Measurements from ENCODE around the gene TFCP2L1.
A peak's percentile ranks its signal among the peaks of the same experiment; 100 is the strongest.

The TFCP2L1 gene

DNA sequence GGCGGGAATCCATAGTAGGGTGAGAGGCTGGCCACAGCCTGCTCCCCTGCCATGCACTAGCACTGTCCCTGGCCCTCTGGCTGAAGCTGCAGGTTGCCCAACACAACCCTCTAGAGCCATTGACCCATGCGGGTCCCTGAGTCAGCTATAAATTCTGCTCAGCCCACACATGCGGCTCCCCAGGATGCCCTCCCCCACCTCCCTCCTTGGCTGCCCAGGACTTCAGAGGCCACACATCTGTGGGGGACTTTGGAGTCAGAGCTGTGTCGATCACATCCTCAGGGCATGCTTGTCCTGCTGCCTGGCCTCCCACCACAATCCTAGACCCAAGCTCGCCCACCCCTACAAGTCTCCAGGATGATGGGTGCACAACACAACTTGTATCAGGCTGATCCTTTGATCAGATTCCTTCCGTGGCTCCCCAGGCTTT, 97.0 kb downstream of the TFCP2L1 start:
- no peak for DNase-seq (ENCODE audit: low read depth)
- no peak overlapping the region for H3K4me3 ChIP-seq (replicated peaks; ENCODE audit: low read depth, low read length)
- TF ChIP-seq, protein P1, sequence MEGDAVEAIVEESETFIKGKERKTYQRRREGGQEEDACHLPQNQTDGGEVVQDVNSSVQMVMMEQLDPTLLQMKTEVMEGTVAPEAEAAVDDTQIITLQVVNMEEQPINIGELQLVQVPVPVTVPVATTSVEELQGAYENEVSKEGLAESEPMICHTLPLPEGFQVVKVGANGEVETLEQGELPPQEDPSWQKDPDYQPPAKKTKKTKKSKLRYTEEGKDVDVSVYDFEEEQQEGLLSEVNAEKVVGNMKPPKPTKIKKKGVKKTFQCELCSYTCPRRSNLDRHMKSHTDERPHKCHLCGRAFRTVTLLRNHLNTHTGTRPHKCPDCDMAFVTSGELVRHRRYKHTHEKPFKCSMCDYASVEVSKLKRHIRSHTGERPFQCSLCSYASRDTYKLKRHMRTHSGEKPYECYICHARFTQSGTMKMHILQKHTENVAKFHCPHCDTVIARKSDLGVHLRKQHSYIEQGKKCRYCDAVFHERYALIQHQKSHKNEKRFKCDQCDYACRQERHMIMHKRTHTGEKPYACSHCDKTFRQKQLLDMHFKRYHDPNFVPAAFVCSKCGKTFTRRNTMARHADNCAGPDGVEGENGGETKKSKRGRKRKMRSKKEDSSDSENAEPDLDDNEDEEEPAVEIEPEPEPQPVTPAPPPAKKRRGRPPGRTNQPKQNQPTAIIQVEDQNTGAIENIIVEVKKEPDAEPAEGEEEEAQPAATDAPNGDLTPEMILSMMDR (IDR thresholded peaks at IDR 0.05; ENCODE audit: low read length, missing control alignments): no peak

DNA sequence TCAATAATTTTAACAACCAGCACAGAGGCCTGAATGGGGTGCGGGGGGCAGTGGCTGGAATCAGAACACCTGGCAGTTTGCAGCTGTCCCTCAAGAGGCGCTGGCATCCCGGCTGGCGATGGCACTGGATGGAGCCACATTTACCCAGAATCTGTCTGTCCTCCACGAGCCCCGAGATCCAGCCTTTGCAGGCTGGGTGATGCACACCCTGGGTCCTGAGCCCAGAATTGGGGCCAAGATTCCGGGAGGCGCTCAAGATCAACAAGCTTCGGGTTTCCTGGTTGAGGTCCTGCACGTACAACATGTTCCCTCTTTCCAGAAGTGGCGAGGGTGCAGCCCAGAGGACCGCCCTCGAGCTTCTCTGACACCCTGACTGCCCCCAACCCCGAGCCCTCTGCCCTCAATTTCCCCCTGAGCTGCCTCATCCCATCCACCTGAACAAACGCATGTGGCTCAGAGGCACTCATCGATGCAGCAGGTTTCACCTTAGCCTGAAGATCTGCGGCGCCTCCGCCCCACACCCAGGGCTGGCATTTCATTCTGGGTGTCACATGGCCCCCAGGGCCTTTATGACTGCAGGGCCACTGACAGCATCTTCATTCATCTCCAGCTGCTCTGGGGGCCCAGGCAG, 97.5 kb downstream of the TFCP2L1 start:
- no peak overlapping the region for H3K4me3 ChIP-seq (replicated peaks; ENCODE audit: low read depth, low read length)
- TF ChIP-seq, protein P1 (IDR thresholded peaks at IDR 0.05; ENCODE audit: low read length, missing control alignments): no peak
- no peak for DNase-seq (ENCODE audit: low read depth)

GRCh38 chr2:121186261-121186660, 98.7 kb downstream of the TFCP2L1 start:
- DNase-seq (ENCODE audit: low read depth): no peak
- no peak overlapping the region for H3K4me3 ChIP-seq (replicated peaks; ENCODE audit: low read depth, low read length)
- TF ChIP-seq, protein P1 (IDR thresholded peaks at IDR 0.05; ENCODE audit: low read length, missing control alignments): no peak

- TF ChIP-seq, protein P1 (IDR thresholded peaks at IDR 0.05; ENCODE audit: low read length, missing control alignments): no peak
- peak; percentile 18 for DNase-seq (ENCODE audit: low read depth)
- H3K4me3 ChIP-seq (replicated peaks; ENCODE audit: low read depth, low read length): no peak overlapping the region
These were observed 99.4 kb downstream of the TFCP2L1 start for GRCh38 chr2:121185571-121186074.

DNA sequence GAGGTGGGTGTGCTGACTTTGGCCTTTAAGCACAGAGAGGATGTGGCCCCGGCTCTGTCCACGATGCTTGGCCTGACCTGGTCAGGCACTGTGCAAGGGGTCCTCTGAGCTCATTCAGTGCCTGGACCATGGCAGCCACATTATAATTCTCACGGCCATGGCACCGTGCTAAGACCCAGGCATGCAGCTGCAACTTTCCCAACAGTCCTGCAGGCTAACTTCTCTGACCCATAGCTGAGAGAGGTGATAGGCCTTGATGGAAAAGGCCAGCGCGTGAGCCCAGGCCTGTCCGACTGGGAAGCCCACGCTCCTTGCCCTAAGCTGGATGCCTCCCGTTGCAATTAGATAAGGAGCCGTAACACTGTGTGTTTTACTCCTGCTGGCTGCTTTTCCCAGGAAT, 99.9 kb downstream of the TFCP2L1 start:
- TF ChIP-seq, protein P1 (IDR thresholded peaks at IDR 0.05; ENCODE audit: low read length, missing control alignments): no peak
- no peak for DNase-seq (ENCODE audit: low read depth)
- no peak overlapping the region for H3K4me3 ChIP-seq (replicated peaks; ENCODE audit: low read depth, low read length)

GRCh38 chr2:121184248-121184862, 100.6 kb downstream of the TFCP2L1 start:
- TF ChIP-seq, protein P1 (IDR thresholded peaks at IDR 0.05; ENCODE audit: low read length, missing control alignments): no peak
- H3K4me3 ChIP-seq (replicated peaks; ENCODE audit: low read depth, low read length): no peak overlapping the region
- DNase-seq (ENCODE audit: low read depth): no peak
